GM18870 (cell line): ENCODE measurements around the gene PUSL1.

ENCODE experiments used
- ATAC-seq: cut with Tn5 transposase; IDR thresholded peaks from one replicate; pipeline ENCODE4 v1.9.1; 2021; ENCODE audit warnings: moderate library complexity; ENCODE audit not compliant: unreplicated experiment

PUSL1 gene

DNA sequence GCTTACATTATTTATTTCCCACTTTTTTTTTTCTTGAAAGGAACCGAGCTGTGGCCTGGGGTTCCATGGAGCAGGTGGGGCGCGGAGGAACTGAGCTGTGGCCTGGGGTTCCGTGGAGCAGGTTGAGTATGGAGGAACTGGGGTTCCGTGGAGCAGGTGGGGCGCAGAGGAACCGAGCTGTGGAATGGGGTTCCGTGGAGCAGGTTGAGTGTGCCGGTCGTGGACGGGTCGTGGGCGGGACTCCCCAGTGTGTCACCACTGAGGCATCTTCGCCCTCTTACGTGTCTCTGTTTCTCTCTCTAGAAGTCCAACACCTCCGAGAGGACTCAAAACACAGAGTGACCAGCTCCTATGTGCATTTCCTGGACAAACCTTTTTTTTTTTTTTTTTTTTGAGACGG, 29.4 kb upstream of the PUSL1 start:
- ATAC-seq: no peak

DNA sequence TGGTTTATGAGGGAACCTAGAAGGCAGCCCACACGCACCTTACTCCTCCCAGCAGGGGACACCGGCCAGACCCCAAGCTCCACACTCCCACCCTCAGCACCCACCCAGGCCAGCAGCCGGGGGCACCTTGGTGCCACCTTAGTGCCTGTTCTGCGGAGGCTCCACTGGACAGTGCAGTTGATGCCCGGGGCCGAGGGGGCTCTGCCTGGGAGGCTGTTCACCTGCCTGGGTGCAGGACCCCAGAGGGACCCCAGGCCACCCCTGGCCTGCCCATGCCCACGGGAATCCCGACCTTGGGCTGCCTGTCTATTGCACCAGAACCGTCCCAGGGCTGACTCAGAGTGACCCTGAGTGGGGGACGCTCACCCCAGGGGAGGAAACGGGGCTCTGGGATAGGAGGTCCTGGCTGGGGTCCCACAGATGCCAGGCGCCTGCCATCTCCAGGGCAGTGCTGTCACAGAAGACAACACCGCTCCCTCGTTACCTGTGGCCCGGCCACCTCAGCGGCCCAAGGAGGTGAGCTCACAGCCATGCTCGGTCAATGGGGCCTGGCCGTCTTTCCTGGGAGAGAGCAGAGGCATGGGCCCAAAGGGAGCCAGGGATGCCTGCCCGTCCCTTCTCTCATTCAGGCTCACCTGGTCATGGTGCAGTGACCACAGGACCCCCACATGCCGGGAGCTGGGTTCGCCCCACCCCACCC, 27.5 kb upstream of the PUSL1 start:
- no peak for ATAC-seq

GRCh38 chr1:1281533-1282321, 26.7 kb upstream of the PUSL1 start:
- ATAC-seq: no peak

- ATAC-seq: no peak
Measured at GRCh38 chr1:1282998-1283397, 25.4 kb upstream of the PUSL1 start.

- ATAC-seq: no peak
Measured at GRCh38 chr1:1283821-1284220, 24.6 kb upstream of the PUSL1 start.

DNA sequence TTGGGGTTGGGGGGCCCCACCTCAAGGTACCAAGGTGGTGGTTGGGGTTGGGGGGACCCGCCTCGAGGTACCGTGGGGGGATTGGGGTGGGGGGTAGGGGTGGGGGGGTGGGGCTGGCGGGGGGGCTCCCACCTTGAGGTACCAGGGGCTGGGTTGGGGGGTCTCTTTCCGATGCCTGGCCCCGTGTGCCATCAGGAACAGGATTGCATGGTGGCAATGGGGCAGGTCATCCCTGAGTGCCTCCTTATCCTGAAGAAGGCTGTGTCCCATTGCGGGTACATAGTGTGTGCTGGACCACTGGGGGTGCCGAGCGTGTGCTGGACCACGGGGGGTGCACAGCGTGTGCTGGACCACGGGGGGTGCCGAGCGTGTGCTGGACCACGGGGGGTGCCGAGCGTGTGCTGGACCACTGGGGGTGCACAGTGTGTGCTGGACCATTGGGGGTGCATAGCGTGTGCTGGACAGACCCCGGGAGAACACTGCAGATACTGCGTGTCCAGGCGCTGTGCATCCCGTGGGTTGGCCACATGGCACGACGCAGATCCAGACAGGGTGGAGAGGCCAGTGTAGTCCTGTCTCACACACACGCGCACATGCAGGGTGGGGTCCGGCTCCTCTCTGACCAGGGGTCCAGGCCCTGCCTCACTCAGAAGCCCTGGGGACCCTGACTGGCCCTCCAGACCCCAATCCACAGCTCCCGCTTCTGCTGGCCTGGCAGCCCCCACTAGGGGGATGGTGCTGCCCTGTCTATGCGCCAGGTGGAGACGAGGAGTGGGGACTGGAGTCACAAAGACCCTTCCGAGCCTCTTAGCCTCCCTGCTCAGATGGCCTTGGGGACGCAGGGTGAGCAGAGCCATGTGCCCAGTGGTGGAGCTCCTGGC, 23.9 kb upstream of the PUSL1 start:
- no peak for ATAC-seq

- no peak for ATAC-seq
Measured at GRCh38 chr1:1285102-1285571, 23.3 kb upstream of the PUSL1 start.

- ATAC-seq: no peak
Measured at GRCh38 chr1:1285611-1286311, 22.6 kb upstream of the PUSL1 start.

- no peak for ATAC-seq
Measured at GRCh38 chr1:1286313-1287261, 21.8 kb upstream of the PUSL1 start.

DNA sequence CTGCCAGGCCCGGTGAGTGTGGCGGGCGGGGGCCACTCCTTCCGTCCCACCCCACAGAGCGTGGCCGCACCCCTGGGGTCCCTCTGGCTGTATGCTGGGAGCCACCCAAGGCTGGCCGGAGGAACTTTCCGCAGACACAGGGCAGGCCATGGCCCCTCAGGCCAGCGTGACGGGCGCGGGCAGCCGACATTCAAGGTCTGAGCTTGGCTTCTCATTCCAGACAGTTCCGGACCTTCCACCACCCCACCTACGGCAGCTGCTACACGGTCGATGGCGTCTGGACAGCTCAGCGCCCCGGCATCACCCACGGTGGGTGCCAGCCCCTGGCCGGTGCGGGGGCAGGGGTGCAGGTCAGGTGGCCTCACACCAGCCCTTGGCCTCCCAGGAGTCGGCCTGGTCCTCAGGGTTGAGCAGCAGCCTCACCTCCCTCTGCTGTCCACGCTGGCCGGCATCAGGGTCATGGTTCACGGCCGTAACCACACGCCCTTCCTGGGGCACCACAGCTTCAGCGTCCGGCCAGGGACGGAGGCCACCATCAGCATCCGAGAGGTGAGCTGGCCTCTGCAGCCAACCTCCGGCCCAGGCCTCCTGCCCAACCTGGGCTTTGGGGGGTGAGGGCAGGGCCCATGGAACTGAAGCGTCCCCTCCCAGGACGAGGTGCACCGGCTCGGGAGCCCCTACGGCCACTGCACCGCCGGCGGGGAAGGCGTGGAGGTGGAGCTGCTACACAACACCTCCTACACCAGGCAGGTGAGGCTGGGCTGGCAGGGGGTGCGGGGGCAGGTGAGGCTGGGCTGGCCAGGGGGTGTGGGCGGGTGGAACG, 20.9 kb upstream of the PUSL1 start:
- ATAC-seq: no peak

GRCh38 chr1:1290238-1290731, 18.1 kb upstream of the PUSL1 start:
- no peak for ATAC-seq

DNA sequence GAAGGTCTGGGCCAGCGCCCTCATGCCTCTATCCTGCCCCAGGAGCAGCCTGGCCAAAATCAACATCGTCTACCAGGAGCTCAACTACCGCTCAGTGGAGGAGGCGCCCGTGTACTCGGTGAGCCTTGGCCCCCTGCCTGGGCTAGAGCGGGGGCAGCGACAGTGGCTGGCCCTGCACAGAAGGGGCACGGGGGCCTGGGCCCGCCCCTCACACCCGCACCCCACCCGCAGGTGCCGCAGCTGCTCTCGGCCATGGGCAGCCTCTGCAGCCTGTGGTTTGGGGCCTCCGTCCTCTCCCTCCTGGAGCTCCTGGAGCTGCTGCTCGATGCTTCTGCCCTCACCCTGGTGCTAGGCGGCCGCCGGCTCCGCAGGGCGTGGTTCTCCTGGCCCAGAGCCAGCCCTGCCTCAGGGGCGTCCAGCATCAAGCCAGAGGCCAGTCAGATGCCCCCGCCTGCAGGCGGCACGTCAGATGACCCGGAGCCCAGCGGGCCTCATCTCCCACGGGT, 17.3 kb upstream of the PUSL1 start:
- no peak for ATAC-seq

GRCh38 chr1:1291548-1292441, 16.6 kb upstream of the PUSL1 start:
- no peak for ATAC-seq

GRCh38 chr1:1292442-1292779, 16.0 kb upstream of the PUSL1 start:
- ATAC-seq: no peak

- no peak for ATAC-seq
Measured at GRCh38 chr1:1292851-1293250, 15.5 kb upstream of the PUSL1 start.

- no peak for ATAC-seq
Measured at GRCh38 chr1:1293263-1294249, 14.8 kb upstream of the PUSL1 start.
